H54 (cell line): ENCODE data around the gene ZNF565.
"Not testable (repeated sequence)": the region's sequence is repeated elsewhere in the genome, so short reads cannot be mapped to it uniquely, and the experiment has no call there.

Experiments used
- DNase-seq: peaks from one replicate; pipeline ENCODE4 v3.0.0; 2011; ENCODE audit warnings: low spot score, mixed read lengths; ENCODE audit not compliant: insufficient read length
- FAIRE-seq: peaks from 3 replicates; lab custom pipeline; 2011; peaks lifted over from hg19 to GRCh38; lab: Jason Lieb, UNC
- POLR2A ChIP-seq: IDR thresholded peaks from 2 replicates; pipeline ENCODE4 v1.6.1; 2011; ENCODE audit warnings: low read depth, mild to moderate bottlenecking, low read length

ZNF565 gene

DNA sequence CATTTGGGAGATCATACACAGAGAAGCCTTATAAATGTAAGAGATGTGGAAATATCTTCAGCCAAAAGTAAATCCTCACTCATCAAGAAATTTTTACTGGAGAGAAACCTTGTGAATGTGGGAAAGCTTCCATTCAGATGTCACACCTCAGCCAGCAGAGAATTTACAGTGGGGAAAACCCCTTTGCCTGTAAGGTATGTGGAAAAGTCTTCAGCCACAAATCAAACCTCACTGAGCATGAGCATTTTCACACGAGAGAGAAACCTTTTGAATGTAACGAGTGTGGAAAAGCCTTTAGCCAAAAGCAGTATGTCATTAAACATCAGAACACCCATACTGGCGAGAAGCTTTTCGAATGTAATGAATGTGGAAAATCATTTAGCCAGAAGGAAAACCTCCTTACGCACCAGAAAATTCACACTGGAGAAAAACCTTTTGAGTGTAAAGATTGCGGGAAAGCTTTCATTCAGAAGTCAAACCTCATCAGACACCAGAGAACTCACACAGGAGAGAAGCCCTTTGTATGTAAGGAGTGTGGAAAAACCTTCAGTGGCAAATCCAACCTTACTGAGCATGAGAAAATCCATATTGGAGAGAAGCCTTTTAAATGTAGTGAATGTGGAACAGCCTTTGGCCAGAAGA lies 22.0 kb upstream of the ZNF565 start:
- TF ChIP-seq POLR2A: no peak
- FAIRE-seq (no peak), DNase-seq (no peak)

DNA sequence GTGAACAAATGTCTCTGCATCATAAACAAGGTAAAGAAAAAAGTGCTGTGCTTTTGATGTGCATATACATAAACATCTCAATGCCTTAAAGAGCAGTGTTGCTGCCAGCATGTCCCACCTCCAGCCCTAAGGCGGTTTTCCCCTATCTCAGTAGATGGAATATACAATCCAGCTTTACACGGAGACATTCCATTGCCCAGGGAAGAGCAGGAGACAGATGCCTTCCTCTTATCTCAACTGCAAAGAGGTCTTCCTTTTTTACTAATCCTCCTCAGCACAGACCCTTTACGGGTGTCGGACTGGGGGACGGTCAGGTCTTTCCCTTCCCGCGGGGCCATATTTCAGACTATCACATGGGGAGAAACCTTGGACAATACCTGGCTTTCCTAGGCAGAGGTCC lies 19.2 kb upstream of the ZNF565 start:
- not testable (repeated sequence) for DNase-seq, FAIRE-seq

DNA sequence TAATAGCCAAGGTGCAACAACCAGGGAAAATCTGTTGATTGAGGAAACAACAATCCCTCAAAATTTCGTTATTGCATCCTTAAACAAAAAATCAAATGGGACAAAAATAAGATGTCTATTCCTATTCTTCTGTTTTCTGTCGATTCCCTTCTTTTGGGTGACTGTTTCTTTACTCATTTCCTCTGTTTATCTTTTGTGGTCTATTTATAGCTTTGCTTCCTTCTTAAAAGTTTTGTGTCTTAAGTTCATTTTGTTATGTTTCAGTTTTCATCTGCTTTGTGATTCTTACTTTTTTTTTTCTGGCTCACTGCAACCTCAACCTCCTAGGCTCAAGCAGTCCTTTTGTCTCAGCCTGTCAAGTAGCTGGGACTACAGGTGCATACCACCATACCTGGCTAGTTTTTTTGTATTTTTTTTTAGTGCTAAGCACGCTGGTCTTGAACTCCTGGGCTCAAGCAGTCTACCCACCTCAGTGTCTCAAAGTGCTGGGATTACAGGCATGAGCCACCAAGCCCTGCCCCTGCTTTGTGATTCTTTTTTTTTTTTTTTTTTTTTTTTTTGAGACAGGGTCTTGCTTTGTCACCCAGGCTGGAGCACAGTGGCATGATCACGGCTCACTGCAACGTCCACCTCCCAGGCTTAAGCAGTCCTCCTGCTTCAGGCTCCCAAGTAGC lies 10.9 kb upstream of the ZNF565 start:
- DNase-seq: no peak
- TF ChIP-seq POLR2A: no peak
- FAIRE-seq: peak; percentile 23

DNA sequence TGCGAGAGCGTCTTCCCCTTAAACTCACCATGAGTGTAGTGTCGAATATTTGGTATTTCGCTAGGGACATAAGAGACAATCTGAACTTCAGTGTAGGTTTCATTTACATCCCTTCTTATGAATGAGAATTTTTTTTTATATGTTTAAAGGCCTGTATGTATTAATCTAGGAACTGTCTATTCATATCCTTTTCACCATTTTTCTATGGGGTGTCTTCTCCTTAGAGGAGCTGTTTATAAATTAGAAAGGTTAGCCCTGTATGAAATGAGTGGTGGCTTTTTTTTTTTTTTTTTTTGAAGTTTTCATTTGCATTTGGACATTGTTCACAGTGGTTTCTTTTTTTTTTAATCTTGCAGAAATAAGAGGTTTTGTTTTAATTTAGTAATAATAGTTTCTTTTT lies 8.0 kb upstream of the ZNF565 start:
- no peak for FAIRE-seq
- TF ChIP-seq POLR2A: no peak
- DNase-seq: no peak

GRCh38 chr19:36221474-36221873 lies 7.0 kb upstream of the ZNF565 start:
- no peak for TF ChIP-seq POLR2A
- DNase-seq: no peak
- FAIRE-seq: no peak

- no peak for TF ChIP-seq POLR2A
- FAIRE-seq: no peak
- no peak for DNase-seq
Measured at GRCh38 chr19:36215276-36216123, 1.0 kb upstream of the ZNF565 start.

GRCh38 chr19:36212895-36213294 lies 1.6 kb downstream of the ZNF565 start:
- DNase-seq (no peak), FAIRE-seq (no peak)
- TF ChIP-seq POLR2A: no peak

DNA sequence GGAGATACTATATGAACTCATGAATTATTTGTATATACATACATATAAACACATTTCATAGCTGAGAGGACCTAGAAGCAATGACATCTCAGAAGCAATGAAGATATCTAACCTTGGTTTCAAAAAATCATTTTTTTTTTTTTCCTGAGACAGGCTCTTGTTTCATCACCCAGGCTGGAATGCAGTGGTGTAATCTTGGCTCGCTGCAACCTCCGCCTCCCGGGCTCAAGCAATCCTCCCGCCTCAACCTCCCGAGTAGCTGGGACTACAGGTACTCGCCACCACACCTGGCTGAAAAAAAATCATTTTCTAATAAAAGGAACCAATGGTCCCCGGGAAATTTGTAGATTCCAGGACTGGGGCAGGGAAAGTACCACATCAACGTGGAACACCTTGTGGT lies 4.0 kb downstream of the ZNF565 start:
- no peak for TF ChIP-seq POLR2A
- DNase-seq (no peak), FAIRE-seq (no peak)

DNA sequence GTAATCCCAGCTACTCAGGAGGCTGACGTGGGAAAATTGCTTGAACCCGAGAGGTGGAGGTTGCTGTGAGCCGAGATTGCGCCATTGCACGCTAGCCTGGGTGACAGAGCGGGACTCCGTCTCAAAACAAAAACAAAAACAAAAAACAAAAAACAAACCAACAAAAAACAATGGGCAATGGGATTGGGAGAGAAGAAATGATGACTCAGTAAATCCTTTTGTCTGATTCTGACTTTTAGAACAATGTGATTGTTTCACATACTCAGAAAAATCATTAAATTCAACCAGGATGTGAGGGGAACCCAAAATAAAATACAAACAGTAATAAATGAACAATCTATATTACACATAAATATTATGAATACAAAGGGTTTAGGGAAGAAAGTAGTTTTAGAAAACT lies 5.1 kb downstream of the ZNF565 start:
- DNase-seq (no peak), FAIRE-seq (no peak)
- TF ChIP-seq POLR2A: no peak

GRCh38 chr19:36207605-36208252 lies 6.7 kb downstream of the ZNF565 start:
- FAIRE-seq: no peak
- TF ChIP-seq POLR2A: no peak
- DNase-seq: no peak

- no peak for TF ChIP-seq POLR2A
- no peak for DNase-seq
- no peak for FAIRE-seq
Measured at GRCh38 chr19:36203293-36203692, 11.2 kb downstream of the ZNF565 start.

DNA sequence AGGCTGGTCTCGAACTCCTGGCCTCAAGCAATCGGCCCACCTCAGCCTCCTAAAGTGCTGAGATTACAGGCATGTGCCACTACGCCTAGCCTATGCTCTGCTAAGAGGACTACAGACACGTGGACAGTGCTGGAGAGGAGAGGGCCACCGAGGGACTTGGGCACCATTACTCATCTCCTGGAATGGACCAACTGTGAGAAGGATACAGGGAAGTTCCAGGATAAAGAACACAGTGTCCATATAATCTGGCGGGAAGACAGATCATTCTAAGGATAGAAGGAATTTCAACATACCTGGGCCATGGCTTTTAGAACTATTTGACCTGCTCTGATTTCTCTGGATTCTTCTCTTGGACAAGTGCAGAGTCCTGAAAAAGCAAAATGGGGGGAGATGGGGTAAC lies 12.8 kb downstream of the ZNF565 start:
- no peak for DNase-seq
- no peak for FAIRE-seq
- TF ChIP-seq POLR2A: no peak

- no peak for DNase-seq
- no peak for TF ChIP-seq POLR2A
- FAIRE-seq: no peak
Measured at GRCh38 chr19:36198119-36198518, 16.3 kb downstream of the ZNF565 start.

DNA sequence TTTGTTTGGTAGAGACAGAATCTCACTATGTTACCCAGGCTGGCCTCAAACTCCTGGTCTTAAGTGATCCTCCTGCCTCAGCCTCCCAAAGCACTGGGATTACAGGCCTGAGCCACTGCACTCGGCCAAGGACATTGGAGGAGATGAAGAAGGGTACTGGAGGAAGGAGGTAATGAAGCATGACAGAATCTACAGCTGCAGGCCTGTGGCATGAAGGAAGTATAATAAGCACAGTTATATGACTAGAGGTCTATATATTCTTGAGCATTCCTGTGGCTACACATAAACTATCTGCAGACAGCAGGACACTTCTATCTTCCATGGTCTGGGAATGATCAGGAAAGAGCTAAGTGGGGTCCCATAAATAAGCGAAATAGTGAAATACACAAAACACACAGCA lies 18.2 kb downstream of the ZNF565 start:
- DNase-seq (no peak), FAIRE-seq (no peak)

GRCh38 chr19:36186722-36187121 lies 27.7 kb downstream of the ZNF565 start:
- not testable (repeated sequence) for DNase-seq, FAIRE-seq

More for the DNA sequence above, 18.2 kb downstream of the ZNF565 start:
- TF ChIP-seq POLR2A: no peak
